Uterus (tissue), 2 donors: ENCODE measurements around the gene CD8A.

Experiments used
- POLR2A ChIP-seq, 2 donors: fragments of 450-650 bp; IDR thresholded peaks; one replicate each; pipeline ENCODE4 v1.6.1; 2016; ENCODE audit warnings: antibody characterized with exemption in 2 of 2, mild to moderate bottlenecking in 1 of 2, moderate library complexity in 1 of 2
- TF ChIP-seq, protein P1 (sequence below), 4 experiments: fragments of 200-600 bp in 2 of 4; fragments of 450-650 bp in 2 of 4; sonication (generic) in 2 of 4; IDR thresholded peaks; one replicate each; pipeline ENCODE4 v1.5.1; 2016 to 2019; ENCODE audit warnings: antibody characterized with exemption in 4 of 4, mild to moderate bottlenecking in 2 of 4, moderate library complexity in 1 of 4

DNA sequence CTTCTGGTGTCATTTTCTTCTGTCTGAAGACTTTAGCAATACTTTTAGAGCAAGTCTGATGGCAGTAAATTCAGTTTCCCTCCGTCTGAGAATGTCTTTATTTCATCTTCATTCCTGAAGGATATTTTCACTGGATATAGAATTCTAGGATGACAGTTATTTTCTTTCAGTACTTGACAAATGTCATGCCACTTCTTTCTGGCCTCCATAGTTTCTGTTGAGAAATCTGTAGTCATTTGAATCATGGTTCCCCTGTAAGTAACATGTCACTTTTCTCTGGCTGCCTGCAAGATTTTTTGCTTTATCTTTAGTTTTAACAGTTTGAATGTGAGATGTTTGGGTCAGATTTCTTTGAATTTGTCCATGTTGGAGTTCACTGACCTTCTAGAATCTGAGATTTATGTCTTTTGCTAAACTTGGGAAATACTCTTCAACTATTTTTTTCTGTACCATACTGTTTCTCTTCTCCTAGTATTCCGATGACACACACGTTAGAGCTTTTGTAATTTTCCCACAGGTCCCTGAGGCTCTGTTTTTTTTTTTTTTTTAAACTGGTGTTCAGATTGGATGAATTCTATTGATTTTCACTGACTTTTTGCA is 40.4 kb downstream of the CD8A start:
- TF ChIP-seq, protein P1, sequence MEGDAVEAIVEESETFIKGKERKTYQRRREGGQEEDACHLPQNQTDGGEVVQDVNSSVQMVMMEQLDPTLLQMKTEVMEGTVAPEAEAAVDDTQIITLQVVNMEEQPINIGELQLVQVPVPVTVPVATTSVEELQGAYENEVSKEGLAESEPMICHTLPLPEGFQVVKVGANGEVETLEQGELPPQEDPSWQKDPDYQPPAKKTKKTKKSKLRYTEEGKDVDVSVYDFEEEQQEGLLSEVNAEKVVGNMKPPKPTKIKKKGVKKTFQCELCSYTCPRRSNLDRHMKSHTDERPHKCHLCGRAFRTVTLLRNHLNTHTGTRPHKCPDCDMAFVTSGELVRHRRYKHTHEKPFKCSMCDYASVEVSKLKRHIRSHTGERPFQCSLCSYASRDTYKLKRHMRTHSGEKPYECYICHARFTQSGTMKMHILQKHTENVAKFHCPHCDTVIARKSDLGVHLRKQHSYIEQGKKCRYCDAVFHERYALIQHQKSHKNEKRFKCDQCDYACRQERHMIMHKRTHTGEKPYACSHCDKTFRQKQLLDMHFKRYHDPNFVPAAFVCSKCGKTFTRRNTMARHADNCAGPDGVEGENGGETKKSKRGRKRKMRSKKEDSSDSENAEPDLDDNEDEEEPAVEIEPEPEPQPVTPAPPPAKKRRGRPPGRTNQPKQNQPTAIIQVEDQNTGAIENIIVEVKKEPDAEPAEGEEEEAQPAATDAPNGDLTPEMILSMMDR (IDR thresholded peaks at IDR 0.05), result no peak
- TF ChIP-seq POLR2A (IDR thresholded peaks at IDR 0.05), result no peak
